Osteocyte (in vitro differentiated cells): ENCODE measurements around the gene FGD5. TPM values are rescaled to one million over a fixed set of nuclear protein-coding genes. Genes with fewer than 3 reads are reported as not detected.

Experiments used
- DNase-seq: peaks from one replicate; pipeline ENCODE4 v3.0.0; 2021; ENCODE audit warnings: mixed read lengths; ENCODE audit not compliant: unreplicated experiment; ENCODE audit errors: extremely low spot score
- H3K27ac Mint-ChIP-seq: one replicate; pipeline ENCODE4 v1.8.0; 2021; ENCODE audit warnings: mild to moderate bottlenecking, mixed read lengths; ENCODE audit not compliant: unreplicated experiment
- H3K27me3 Mint-ChIP-seq: one replicate; pipeline ENCODE4 v1.8.0; 2021; ENCODE audit warnings: mixed read lengths; ENCODE audit not compliant: unreplicated experiment
- H3K36me3 Mint-ChIP-seq: one replicate; pipeline ENCODE4 v1.8.0; 2021; ENCODE audit warnings: mixed read lengths; ENCODE audit not compliant: unreplicated experiment
- H3K4me1 Mint-ChIP-seq: one replicate; pipeline ENCODE4 v1.8.0; 2021; ENCODE audit warnings: mixed read lengths; ENCODE audit not compliant: unreplicated experiment
- H3K4me3 Mint-ChIP-seq: one replicate; pipeline ENCODE4 v1.8.0; 2021; ENCODE audit warnings: mild to moderate bottlenecking, moderate library complexity, mixed read lengths; ENCODE audit not compliant: unreplicated experiment
- H3K9me3 Mint-ChIP-seq: one replicate; pipeline ENCODE4 v1.8.0; 2021; ENCODE audit warnings: mixed read lengths; ENCODE audit not compliant: unreplicated experiment
- total RNA-seq: library from RNA; stranded (reverse); gene quantifications from 2 replicates; pipeline ENCODE4 v1.2.1, GENCODE V29; 2021
- TF ChIP-seq, protein P1 (sequence below): fragments of 200-600 bp; sonication (generic); IDR thresholded peaks from 2 replicates; pipeline ENCODE4 v1.5.0; 2021; ENCODE audit warnings: antibody characterized with exemption, mild to moderate bottlenecking, moderate library complexity

Gene FGD5
- total RNA-seq, 1 donor from 2014 or later = not detected

DNA sequence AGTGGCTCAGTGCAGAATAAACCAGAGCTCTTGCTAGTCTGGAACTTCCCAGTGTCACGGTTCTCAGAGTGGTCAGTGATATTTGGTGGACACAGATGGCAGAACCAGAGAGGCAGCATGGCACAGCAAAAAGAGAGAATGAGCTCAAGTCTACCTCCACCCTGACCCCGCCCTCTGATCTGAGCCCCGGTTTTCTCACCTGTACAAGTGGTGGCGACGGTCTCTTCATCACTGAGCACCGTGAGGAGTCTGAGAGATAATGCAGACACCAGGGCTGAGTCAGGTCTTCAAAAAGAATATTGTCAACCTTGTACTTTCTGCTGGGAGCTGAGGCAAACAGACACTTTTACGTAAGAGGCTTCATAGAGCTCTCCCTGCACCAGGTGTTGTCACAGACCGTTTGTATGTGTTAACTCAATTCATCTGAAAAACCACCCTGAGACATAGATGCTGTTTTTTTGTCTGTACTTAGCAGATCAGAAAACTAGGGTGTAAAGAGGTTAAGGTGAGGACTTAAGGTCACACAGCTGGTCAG is 13.2 kb downstream of the FGD5 start:
- H3K4me1 Mint-ChIP-seq = no peaks in the 10 kb centered on the region
- TF ChIP-seq, protein P1, sequence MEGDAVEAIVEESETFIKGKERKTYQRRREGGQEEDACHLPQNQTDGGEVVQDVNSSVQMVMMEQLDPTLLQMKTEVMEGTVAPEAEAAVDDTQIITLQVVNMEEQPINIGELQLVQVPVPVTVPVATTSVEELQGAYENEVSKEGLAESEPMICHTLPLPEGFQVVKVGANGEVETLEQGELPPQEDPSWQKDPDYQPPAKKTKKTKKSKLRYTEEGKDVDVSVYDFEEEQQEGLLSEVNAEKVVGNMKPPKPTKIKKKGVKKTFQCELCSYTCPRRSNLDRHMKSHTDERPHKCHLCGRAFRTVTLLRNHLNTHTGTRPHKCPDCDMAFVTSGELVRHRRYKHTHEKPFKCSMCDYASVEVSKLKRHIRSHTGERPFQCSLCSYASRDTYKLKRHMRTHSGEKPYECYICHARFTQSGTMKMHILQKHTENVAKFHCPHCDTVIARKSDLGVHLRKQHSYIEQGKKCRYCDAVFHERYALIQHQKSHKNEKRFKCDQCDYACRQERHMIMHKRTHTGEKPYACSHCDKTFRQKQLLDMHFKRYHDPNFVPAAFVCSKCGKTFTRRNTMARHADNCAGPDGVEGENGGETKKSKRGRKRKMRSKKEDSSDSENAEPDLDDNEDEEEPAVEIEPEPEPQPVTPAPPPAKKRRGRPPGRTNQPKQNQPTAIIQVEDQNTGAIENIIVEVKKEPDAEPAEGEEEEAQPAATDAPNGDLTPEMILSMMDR = no peak
- no peak overlapping the region for H3K27ac Mint-ChIP-seq
- H3K27me3 Mint-ChIP-seq = peaks cover 43% of the 10 kb centered on the region
- H3K4me3 Mint-ChIP-seq = no peak overlapping the region
- no peaks in the 10 kb centered on the region for H3K9me3 Mint-ChIP-seq
- H3K36me3 Mint-ChIP-seq = no peaks in the 10 kb centered on the region
- no peak for DNase-seq

GRCh38 chr3:14832975-14833722 is 14.4 kb downstream of the FGD5 start:
- no peaks in the 10 kb centered on the region for H3K4me1 Mint-ChIP-seq
- no peak overlapping the region for H3K27ac Mint-ChIP-seq
- H3K9me3 Mint-ChIP-seq = no peaks in the 10 kb centered on the region
- no peaks in the 10 kb centered on the region for H3K36me3 Mint-ChIP-seq
- peaks cover 38% of the 10 kb centered on the region for H3K27me3 Mint-ChIP-seq
- no peak overlapping the region for H3K4me3 Mint-ChIP-seq
- TF ChIP-seq, protein P1 = no peak
- no peak for DNase-seq

DNA sequence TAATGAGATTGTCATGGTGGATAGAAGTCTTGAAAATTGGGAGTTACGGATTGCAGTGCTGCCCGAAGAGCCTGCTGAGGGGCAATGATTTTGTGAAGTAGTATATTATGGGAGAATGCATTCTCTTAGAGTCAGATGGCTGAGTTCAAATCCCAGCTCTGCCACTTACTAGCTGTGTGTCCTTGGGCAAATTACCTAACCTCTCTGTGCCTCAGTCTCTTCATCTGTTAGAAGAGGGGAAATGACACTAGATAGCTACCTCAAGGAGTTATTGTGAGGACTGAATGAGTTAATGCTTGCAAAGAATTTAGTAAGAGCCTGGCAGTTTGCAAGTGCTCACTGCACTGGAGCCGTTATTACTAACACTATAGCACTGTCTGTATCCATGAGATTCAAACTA is 15.4 kb downstream of the FGD5 start:
- no peak for DNase-seq
- Mint-ChIP-seq H3K4me3 (no peak overlapping the region), H3K27ac (no peak overlapping the region), H3K27me3 (peaks cover 32% of the 10 kb centered on the region), H3K36me3 (no peaks in the 10 kb centered on the region), H3K4me1 (no peaks in the 10 kb centered on the region), H3K9me3 (no peaks in the 10 kb centered on the region)
- TF ChIP-seq, protein P1 = no peak

- H3K4me1 Mint-ChIP-seq = no peaks in the 10 kb centered on the region
- peaks cover 31% of the 10 kb centered on the region for H3K27me3 Mint-ChIP-seq
- no peak overlapping the region for H3K27ac Mint-ChIP-seq
- no peak for DNase-seq
- H3K4me3 Mint-ChIP-seq = no peak overlapping the region
- H3K9me3 Mint-ChIP-seq = no peaks in the 10 kb centered on the region
- TF ChIP-seq, protein P1 = no peak
- no peaks in the 10 kb centered on the region for H3K36me3 Mint-ChIP-seq
Measured at GRCh38 chr3:14834807-14835466, 16.2 kb downstream of the FGD5 start.

DNA sequence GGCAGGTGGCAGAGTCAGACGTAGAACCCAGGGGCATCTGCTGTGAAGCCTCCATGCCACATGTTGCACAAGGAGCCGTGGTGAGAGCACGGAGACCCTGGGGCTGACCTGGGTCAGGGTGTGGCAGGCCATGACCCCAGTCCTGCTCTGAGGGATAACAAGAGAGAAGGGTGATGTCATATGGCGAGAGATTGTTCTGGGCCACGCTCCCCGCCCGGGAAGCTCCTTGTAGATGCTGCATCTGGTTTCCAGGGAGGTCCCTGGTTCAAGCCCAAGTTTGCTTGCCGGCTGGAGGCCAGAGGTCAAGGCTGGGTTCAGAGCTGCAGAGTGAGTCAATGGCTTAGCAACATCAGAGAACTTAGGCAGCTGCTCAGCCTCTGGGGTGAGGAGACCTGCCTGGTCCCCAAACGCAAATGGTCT is 17.3 kb downstream of the FGD5 start:
- Mint-ChIP-seq H3K27ac (no peak overlapping the region), H3K4me3 (no peak overlapping the region), H3K4me1 (no peaks in the 10 kb centered on the region), H3K27me3 (peaks cover 26% of the 10 kb centered on the region), H3K36me3 (no peaks in the 10 kb centered on the region), H3K9me3 (no peaks in the 10 kb centered on the region)
- TF ChIP-seq, protein P1 = no peak
- no peak for DNase-seq
